HT-29 (cell line): ENCODE results near the gene OR4K15. TPM values are rescaled to one million over a fixed set of nuclear protein-coding genes. Genes with fewer than 3 reads are reported as not detected.
"Not testable (repeated sequence)": the region's sequence is repeated elsewhere in the genome, so short reads cannot be mapped to it uniquely, and the experiment has no call there.

ENCODE experiments used
- DNase-seq: peaks from one replicate; pipeline ENCODE4 v3.0.0-alpha.2; 2015; ENCODE audit warnings: low spot score
- total RNA-seq: library from RNA; depleted of rRNA; stranded (reverse); fragments of >200 nt; shearing (Covaris generic); gene quantifications from 2 replicates; pipeline ENCODE4 v1.2.3, GENCODE V29; 2014; rRNA removed

Gene OR4K15, protein sequence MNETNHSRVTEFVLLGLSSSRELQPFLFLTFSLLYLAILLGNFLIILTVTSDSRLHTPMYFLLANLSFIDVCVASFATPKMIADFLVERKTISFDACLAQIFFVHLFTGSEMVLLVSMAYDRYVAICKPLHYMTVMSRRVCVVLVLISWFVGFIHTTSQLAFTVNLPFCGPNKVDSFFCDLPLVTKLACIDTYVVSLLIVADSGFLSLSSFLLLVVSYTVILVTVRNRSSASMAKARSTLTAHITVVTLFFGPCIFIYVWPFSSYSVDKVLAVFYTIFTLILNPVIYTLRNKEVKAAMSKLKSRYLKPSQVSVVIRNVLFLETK
- not detected in 2 replicates for total RNA-seq

DNA sequence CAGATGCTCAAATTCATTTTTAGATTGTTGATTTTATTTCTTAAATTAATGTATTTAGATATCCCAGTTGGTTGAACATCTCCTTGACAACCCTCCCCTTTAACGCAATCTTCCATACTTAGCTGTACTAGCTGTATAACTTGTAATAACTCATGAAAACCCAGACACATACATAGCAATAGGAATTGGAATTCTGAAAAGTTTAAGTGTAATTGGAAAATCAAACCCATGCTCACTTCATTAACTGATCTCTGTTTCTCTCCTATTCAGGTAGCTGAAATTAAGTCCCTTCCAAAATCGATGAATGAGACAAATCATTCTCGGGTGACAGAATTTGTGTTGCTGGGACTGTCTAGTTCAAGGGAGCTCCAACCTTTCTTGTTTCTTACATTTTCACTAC is at the start of gene OR4K15:
Gene OR4K15 (plus strand): TSS at position 301 of the 400 bp plus-strand sequence. CDS start 0 bp downstream, at position 301.
- no peak for DNase-seq

GRCh38 chr14:19930617-19931016 is 44.8 kb upstream of the OR4K15 start, which contains the start of gene OR4K1:
Gene OR4K1 (plus strand): TSS chr14:19930917. CDS start chr14:19935667, 4,750 bp downstream.
- DNase-seq: no peak

DNA sequence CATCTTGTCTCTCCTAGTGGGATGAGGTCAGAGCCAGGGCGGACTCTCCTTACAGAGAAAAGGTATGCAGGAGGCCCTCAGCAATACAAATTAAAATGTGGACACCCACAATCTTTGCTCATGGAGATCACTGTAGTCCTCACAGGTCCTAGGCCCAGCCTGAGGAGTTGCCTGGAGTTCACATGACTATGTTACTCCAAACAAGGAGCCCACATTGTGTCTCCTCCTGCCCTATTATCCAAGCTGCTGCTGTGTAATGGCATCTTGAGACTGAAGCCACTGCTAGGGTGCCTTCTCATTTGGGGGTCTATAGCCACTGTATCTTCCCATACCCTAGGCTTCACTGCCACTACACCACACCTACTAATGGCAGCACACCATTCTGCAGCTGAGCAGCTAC is 33.7 kb upstream of the OR4K15 start:
- DNase-seq: no peak

DNA sequence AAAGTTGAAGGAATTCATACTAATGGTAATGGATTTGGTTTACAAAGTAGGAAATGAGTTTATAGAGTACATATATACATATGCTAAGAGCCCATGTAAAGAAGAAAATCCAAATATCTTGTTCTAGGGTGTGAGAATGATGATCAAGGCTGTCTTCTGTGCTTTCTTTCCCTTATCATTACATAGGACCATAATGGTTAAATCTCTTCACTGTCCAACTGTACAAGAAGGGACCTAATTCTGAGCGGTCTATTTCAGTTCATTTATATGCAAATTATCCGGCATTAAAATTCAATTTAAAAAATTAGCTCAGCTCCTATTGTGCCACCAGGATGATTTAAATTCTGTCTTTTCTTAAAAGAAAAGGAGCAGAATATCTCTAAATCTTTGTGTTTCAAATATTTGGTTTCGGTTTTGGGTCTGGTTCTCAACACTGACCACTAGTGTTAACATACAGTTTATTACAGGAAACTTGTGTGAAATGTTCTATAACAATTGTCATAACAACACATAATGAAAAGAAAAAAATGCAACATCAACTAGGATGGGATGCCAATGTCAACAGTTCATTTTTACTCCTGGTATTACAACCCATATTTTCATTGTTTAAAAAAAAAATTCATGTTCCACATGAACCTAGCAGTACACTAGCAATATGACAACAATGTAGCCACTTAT is 27.8 kb upstream of the OR4K15 start:
- DNase-seq: no peak

- no peak for DNase-seq
Observed at GRCh38 chr14:19949218-19949617, 26.2 kb upstream of the OR4K15 start.

DNA sequence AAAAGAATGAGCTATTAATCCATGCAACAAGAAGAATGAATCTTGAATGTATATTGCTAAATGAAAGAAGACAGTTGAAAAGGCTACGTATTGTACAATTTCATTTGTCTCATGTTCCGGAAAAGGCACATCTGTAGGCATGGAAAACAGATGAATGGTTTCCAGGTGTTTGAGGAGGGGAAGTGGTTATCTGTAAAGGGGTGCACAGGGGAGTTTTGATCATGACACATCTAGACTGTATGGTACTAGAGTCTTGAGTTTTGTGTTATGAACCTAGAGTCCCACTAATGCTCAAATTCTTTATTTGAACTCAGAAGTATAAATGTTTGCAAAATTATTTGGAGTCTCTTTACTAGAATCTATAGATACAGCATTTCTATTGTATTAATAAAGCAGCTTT is 5.7 kb upstream of the OR4K15 start:
- not testable (repeated sequence) for DNase-seq

DNA sequence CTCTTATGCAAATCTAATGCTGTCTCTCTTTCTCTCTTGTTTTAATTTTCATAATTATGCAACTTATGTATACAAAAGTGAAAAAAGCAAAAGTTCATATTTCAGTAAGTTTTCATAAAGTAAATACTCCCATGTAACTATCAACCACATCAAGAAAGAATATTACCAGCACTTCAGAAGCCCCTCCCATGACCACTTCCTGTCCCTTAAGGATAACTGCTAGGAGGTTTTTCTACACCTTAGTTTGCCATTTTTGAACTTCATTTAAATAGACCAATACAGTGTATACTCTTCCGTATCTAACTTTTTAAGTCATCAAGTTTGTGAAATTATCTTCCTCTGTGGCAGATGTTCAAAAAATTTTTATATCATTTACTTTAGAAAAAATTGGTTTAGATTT is 547 bp upstream of the OR4K15 start:
- DNase-seq: no peak

DNA sequence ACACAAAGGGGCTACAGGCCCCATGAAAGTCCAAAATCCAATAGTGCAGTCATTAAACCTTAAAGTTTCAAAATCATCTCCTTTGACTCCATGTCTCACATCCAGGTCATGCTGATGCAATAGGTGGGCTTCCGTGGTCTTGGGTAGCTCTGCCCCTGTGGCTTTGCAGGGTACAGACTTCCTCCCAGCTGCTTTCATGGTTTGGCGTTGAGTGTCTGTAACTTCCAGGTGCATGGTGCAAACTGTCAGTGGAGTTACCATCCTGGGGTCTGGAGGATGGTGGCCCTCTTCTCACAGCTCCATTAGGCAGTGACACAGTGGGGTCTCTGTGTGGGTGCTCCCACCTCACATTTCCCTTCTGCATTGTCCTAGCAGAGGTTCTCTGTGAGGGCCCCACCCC is 18.0 kb downstream of the OR4K15 start:
- DNase-seq: no peak

DNA sequence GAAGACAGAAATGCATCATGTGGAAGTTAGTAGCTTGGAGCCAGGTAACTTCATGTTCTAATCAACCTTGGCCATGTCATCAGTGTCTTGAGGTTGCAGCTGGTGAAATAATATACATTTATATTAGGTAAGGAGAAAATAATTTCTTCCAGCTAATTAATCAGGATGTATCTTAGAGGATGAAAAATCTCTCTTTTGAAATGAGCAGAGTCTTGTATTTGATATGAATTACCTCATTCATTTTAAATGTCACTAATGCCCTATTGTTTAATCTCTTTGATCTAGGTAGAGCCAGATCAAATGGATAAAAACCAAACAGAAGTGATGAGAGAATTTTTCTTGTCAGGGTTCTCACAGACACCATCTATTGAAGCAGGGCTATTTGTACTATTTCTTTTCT is 26.5 kb downstream of the OR4K15 start, which contains the start of gene OR4Q2:
Gene OR4Q2 (plus strand): TSS at position 301 of the 400 bp plus-strand sequence.
- DNase-seq: no peak

- no peak for DNase-seq
Observed at GRCh38 chr14:20002319-20002718, 26.9 kb downstream of the OR4K15 start.

DNA sequence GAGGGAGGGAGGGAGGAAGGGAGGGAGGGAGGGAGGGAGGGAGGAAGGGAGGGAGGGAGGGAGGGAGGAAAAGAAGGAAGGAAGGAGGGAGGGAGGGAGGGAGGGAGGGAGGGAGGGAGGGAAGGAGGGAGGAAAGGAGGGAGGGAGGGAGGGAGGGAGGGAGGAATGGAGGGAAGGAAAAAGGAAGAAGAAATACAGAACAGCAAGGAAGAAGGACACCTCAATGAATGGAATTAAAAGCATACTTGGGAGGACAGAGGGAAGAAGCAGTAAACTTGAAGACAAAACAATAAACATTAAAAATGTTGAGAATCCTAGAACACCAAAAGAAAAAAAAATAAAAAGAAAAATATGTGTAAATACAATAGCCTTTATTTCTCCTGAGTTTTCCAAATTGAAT is 32.8 kb downstream of the OR4K15 start:
- no peak for DNase-seq

GRCh38 chr14:20019257-20019865 is 44.0 kb downstream of the OR4K15 start, which contains the start of gene OR4K14:
Gene OR4K14 (minus strand): TSS chr14:20019307. CDS start chr14:20015193, 4,114 bp downstream.
- no peak for DNase-seq

Other genes starting within 250 kb of the OR4K15 start
- not detected in 2 replicates for gene OR4Q3, start 232.0 kb upstream of the OR4K15 start, total RNA-seq
- not detected in 2 replicates for gene OR4M1, start 202.1 kb upstream of the OR4K15 start, total RNA-seq
- not detected in 2 replicates for gene OR4N2, start 171.8 kb upstream of the OR4K15 start, total RNA-seq
- not detected in 2 replicates for gene OR4K2, start 100.4 kb upstream of the OR4K15 start, total RNA-seq
- gene OR4K5, start 55.0 kb upstream of the OR4K15 start, total RNA-seq: not detected in 2 replicates
- gene OR4K1, start 44.7 kb upstream of the OR4K15 start, total RNA-seq: not detected in 2 replicates
- gene OR4Q2, start 26.6 kb downstream of the OR4K15 start, total RNA-seq: not detected in 2 replicates
- not detected in 2 replicates for gene OR4K14, start 43.7 kb downstream of the OR4K15 start, total RNA-seq
- not detected in 2 replicates for gene OR4K13, start 60.4 kb downstream of the OR4K15 start, total RNA-seq
- gene OR4L1, start 84.5 kb downstream of the OR4K15 start, total RNA-seq: not detected in 2 replicates
- gene OR4K17, start 135.1 kb downstream of the OR4K15 start, total RNA-seq: not detected in 2 replicates
- gene OR4N5, start 163.2 kb downstream of the OR4K15 start, total RNA-seq: not detected in 2 replicates
- gene OR11G2, start 215.3 kb downstream of the OR4K15 start, total RNA-seq: not detected in 2 replicates
- gene OR11H6, start 248.1 kb downstream of the OR4K15 start, total RNA-seq: not detected in 2 replicates